Measurements from ENCODE around the gene ZNF324B.

DNA sequence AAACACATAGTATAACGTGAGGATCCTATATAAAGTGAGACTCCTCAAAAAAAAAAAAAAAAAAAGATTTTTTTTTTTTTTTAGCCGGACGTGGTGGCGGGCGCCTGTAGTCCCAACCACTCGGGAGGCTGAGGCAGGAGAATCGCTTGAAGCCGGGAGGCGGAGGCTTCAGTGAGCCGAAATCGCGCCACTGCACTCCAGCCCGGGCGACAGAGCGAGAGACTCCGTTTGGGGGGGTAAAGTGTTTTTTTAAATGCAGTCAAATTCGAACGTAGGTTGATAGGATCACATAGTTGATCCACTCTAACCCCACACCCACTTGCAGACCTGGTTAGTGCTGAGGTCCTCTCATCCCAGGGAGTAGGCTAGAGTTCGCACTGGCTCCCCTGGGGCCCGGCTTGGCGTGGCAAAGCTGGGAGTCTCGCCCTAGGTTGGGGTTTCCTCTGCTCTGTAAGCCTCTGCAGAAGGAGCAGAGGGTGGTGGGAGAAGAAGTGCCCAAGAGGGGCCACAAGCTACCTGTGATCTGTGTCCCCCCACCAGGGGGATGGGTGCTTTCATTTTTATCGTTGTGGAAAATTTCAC, 49.5 kb upstream of the ZNF324B start:
- TF ChIP-seq MYC (IDR thresholded peaks at IDR 0.05; ENCODE audit: low read depth, low read length) (no peak), POLR2AphosphoS5 (IDR thresholded peaks at IDR 0.05; ENCODE audit: insufficient read depth, low read depth, low read length) (no peak), POLR2A (IDR thresholded peaks at IDR 0.05; ENCODE audit: low read depth, low read length) (no peak), EZH2 (IDR thresholded peaks at IDR 0.05; ENCODE audit: borderline replicate concordance, low read depth, low read length, severe bottlenecking) (no peak), GATA2 (IDR thresholded peaks at IDR 0.05; ENCODE audit: insufficient read depth, insufficient read length, low read depth, low read length) (no peak), FOS (IDR thresholded peaks at IDR 0.05; ENCODE audit: borderline replicate concordance, insufficient read depth, low read length) (no peak)
- TF ChIP-seq, protein P1, sequence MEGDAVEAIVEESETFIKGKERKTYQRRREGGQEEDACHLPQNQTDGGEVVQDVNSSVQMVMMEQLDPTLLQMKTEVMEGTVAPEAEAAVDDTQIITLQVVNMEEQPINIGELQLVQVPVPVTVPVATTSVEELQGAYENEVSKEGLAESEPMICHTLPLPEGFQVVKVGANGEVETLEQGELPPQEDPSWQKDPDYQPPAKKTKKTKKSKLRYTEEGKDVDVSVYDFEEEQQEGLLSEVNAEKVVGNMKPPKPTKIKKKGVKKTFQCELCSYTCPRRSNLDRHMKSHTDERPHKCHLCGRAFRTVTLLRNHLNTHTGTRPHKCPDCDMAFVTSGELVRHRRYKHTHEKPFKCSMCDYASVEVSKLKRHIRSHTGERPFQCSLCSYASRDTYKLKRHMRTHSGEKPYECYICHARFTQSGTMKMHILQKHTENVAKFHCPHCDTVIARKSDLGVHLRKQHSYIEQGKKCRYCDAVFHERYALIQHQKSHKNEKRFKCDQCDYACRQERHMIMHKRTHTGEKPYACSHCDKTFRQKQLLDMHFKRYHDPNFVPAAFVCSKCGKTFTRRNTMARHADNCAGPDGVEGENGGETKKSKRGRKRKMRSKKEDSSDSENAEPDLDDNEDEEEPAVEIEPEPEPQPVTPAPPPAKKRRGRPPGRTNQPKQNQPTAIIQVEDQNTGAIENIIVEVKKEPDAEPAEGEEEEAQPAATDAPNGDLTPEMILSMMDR (IDR thresholded peaks at IDR 0.05; ENCODE audit: extremely low read depth in 1 of 2, insufficient read depth in 1 of 2, low read depth in 1 of 2, low read length in 2 of 2) = no peak
- TF ChIP-seq, protein P2, sequence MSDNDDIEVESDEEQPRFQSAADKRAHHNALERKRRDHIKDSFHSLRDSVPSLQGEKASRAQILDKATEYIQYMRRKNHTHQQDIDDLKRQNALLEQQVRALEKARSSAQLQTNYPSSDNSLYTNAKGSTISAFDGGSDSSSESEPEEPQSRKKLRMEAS (IDR thresholded peaks at IDR 0.05; ENCODE audit: insufficient read depth, insufficient read length) = no peak
